K562 (cell line): ENCODE results near the gene CHST8. TPM values are rescaled to one million over a fixed set of nuclear protein-coding genes. Genes with fewer than 3 reads are reported as not detected.

ENCODE experiments used
- ATAC-seq: fragments of 200-7000 bp; cut with Tn5 transposase; 3 replicates; pipeline ENCODE4 v1.9.1; 2020; ENCODE audit warnings: moderate library complexity
- BruUV-seq: library from RNA; stranded (reverse); fragments of 400-500 nt; replicated peaks from 2 replicates; lab custom pipeline; 2021; lab: Mats Ljungman, UMichigan
- CTCF ChIA-PET: fragments of 300-600 bp; formaldehyde crosslinking; extraction: SDS; loops from one replicate; lab custom pipeline; 2021; ENCODE audit warnings: low intra/inter-chr PET ratio; lab: Yijun Ruan, JAX
- POLR2A ChIA-PET: fragments of 300-600, 350-650 bp; sonication (Branson Sonifier 250); formaldehyde crosslinking; extraction: SDS; loops from one replicate; lab custom pipeline; 2021; ENCODE audit warnings: antibody characterized with exemption, inconsistent platforms; lab: Yijun Ruan, JAX
- DNase-seq, 4 experiments: peaks; one replicate each; pipeline versions ENCODE4 v3.0.0 to v3.0.0-alpha.2; 2011 to 2018; ENCODE audit warnings: low spot score in 3 of 4, mixed read lengths in 3 of 4; ENCODE audit errors: extremely low read depth in 1 of 4
- FAIRE-seq: peaks from 2 replicates; lab custom pipeline; 2011; peaks lifted over from hg19 to GRCh38; lab: Jason Lieb, UNC
- H2AFZ ChIP-seq: 2 replicates; pipeline ENCODE4 v1.6.0; 2011; ENCODE audit warnings: low read depth, low read length, control low read depth, inconsistent platforms
- H3K27ac ChIP-seq: fragments of 200-600 bp; 3 replicates; pipeline ENCODE4 v1.8.0; 2011; ENCODE audit warnings: low read depth, mild to moderate bottlenecking, control low read depth, inconsistent platforms, low read length, moderate library complexity, mixed read lengths; ENCODE audit errors: extremely low read depth
- H3K27me3 ChIP-seq, 2 experiments: fragments of 300-600 bp in 1 of 2; 2 replicates in 1 of 2; 3 replicates in 1 of 2; pipeline versions ENCODE4 v1.6.0 to v1.8.0; 2011; ENCODE audit warnings: inconsistent platforms in 2 of 2, low read length in 2 of 2, mild to moderate bottlenecking in 1 of 2, mixed read lengths in 1 of 2, moderate library complexity in 1 of 2; ENCODE audit not compliant: control insufficient read depth in 2 of 2, insufficient read depth in 2 of 2
- H3K36me3 ChIP-seq: fragments of 300-600 bp; 3 replicates; pipeline ENCODE4 v1.8.0; 2011; ENCODE audit warnings: mild to moderate bottlenecking, low read length, inconsistent platforms; ENCODE audit not compliant: control insufficient read depth, insufficient read depth
- H3K4me1 ChIP-seq, 2 experiments: fragments of 200-600 bp in 1 of 2; replicated peaks in 1 of 2; 2 replicates in 1 of 2; 3 replicates in 1 of 2; pipeline versions ENCODE4 v1.5.1 to v1.8.0; 2011; ENCODE audit warnings: inconsistent platforms in 2 of 2, low read length in 2 of 2, mild to moderate bottlenecking in 1 of 2, mixed read lengths in 1 of 2, moderate library complexity in 1 of 2; ENCODE audit not compliant: control insufficient read depth in 2 of 2, insufficient read depth in 2 of 2
- H3K4me2 ChIP-seq: 2 replicates; pipeline ENCODE4 v1.6.1; 2011; ENCODE audit warnings: low read length, control low read depth, inconsistent platforms, mixed read lengths; ENCODE audit not compliant: insufficient read depth
- H3K4me3 ChIP-seq: fragments of 200-600 bp; sonication (generic), shearing (Covaris generic); 2 replicates; pipeline ENCODE4 v1.5.1; 2016; ENCODE audit warnings: control low read depth, inconsistent platforms
- H3K79me2 ChIP-seq: fragments of 200-600 bp; 3 replicates; pipeline ENCODE4 v1.8.0; 2011; ENCODE audit warnings: low read length, inconsistent platforms; ENCODE audit not compliant: control insufficient read depth, insufficient read depth
- H3K9ac ChIP-seq, 2 experiments: 2 replicates each; pipeline versions ENCODE4 v1.6.0 to v1.6.1; 2011; ENCODE audit warnings: low read depth in 2 of 2, low read length in 2 of 2, control low read depth in 1 of 2, inconsistent platforms in 1 of 2, mild to moderate bottlenecking in 1 of 2, mixed read lengths in 1 of 2; ENCODE audit not compliant: insufficient read depth in 1 of 2
- H3K9me1 ChIP-seq: one replicate; pipeline ENCODE4 v1.6.0; 2011; ENCODE audit warnings: inconsistent platforms, mild to moderate bottlenecking, low read length, moderate library complexity; ENCODE audit not compliant: control insufficient read depth, insufficient read depth
- H3K9me3 ChIP-seq: replicated peaks from 2 replicates; pipeline ENCODE4 v1.5.1; 2011; ENCODE audit warnings: low read depth, low read length, inconsistent platforms; ENCODE audit not compliant: control insufficient read depth, insufficient read depth
- H4K20me1 ChIP-seq: replicated peaks from 2 replicates; pipeline ENCODE4 v1.6.1; 2011; ENCODE audit warnings: low read length, inconsistent platforms, mixed read lengths; ENCODE audit not compliant: control insufficient read depth, insufficient read depth
- ATF4 ChIP-seq: fragments of 450-650 bp; formaldehyde crosslinking; IDR thresholded peaks from 2 replicates; pipeline ENCODE4 v1.4.0; 2022; ENCODE audit warnings: mild to moderate bottlenecking, moderate library complexity
- CCNT2 ChIP-seq: IDR thresholded peaks from 2 replicates; pipeline ENCODE4 v1.6.1; 2011; ENCODE audit warnings: borderline replicate concordance, low read depth, mild to moderate bottlenecking, moderate library complexity, mixed read lengths, low read length; ENCODE audit not compliant: insufficient read length; ENCODE audit errors: extremely low read depth
- CHD1 ChIP-seq: fragments of 200-600 bp; sonication (generic); IDR thresholded peaks from one replicate; pipeline ENCODE4 v1.6.1; 2012; ENCODE audit warnings: mild to moderate bottlenecking, moderate library complexity, low read length, inconsistent platforms
- CHD2 ChIP-seq: IDR thresholded peaks from 2 replicates; pipeline ENCODE4 v1.6.1; 2011; ENCODE audit warnings: low read depth, low read length
- FOXP1 ChIP-seq: sonication (generic); formaldehyde crosslinking; IDR thresholded peaks from 2 replicates; pipeline ENCODE4 v1.8.0; 2022; ENCODE audit warnings: mild to moderate bottlenecking, missing genetic modification reagents
- HMG20A ChIP-seq: fragments of 450-650 bp; formaldehyde crosslinking; conservative IDR thresholded peaks from 2 replicates; pipeline ENCODE4 v1.4.0; 2020; ENCODE audit warnings: mild to moderate bottlenecking, mixed read lengths
- RBFOX2 ChIP-seq: fragments of 200-400 bp; formaldehyde crosslinking; IDR thresholded peaks from 2 replicates; pipeline ENCODE4 v1.6.1; 2017; ENCODE audit warnings: low read depth, mild to moderate bottlenecking, low read length, moderate library complexity
- SRSF9 ChIP-seq: fragments of 200-400 bp; formaldehyde crosslinking; IDR thresholded peaks from 2 replicates; pipeline ENCODE4 v1.6.1; 2017; ENCODE audit warnings: low read depth, low read length, borderline replicate concordance
- WGBS: fragments of 100-300 bp; shearing (Covaris generic); methylation state at CpG from one replicate; pipeline ENCODE4 v1.1.6; 2016; ENCODE audit warnings: low coverage, mixed read lengths; ENCODE audit not compliant: insufficient coverage; ENCODE audit errors: missing lambda C conversion rate; 5-methylcytosine and 5-hydroxymethylcytosine counted together
- in situ Hi-C: fragments of 300-500 bp; cut with MboI; formaldehyde crosslinking; loops from 4 replicates; pipeline ENCODE4 v1.15.0; 2018; ENCODE audit warnings: inconsistent platforms, mixed read lengths
- intact Hi-C: fragments of 100-400 bp; cut with micrococcal nuclease; formaldehyde crosslinking; loops from 2 replicates; pipeline ENCODE4 v1.14.2; 2022
- polyA plus RNA-seq, 8 experiments: library from polyadenylated mRNA; depleted of rRNA in 4 of 8; stranded (reverse) in 5 of 8; unstranded in 3 of 8; fragments of >200 nt; fragmentation: Nextera tagmentation in 2 of 8; fragmentation: Illumina TruSeq in 1 of 8; extraction: Ambion mirVana in 2 of 8; extraction: Trizol in 1 of 8; gene quantifications; 2 replicates each; pipeline versions ENCODE4 v1.2.1 to v1.2.3, GENCODE V29; 2011 to 2014; ENCODE audit warnings: inconsistent platforms in 1 of 8, missing spikeins in 1 of 8
- total RNA-seq, 7 experiments: library from RNA; depleted of rRNA in 6 of 7; stranded (reverse); fragments of >200 nt in 6 of 7; fragmentation: Illumina TruSeq in 2 of 7; extraction: Trizol in 2 of 7; gene quantifications; 2 replicates each; pipeline versions ENCODE4 v1.2.1 to v1.2.3, GENCODE V29; 2011 to 2021; ENCODE audit warnings: low replicate concordance in 1 of 7

The CHST8 gene
- total and polyA plus RNA-seq, 9 of the 15 experiments (the other 6 are each of a cell fraction or from before 2014, with no cell fraction given), result 0.11 TPM; not detected in 8

GRCh38 chr19:33613620-33614000, 8.1 kb upstream of the CHST8 start:
- CTCF ChIA-PET, result no interaction called here
- H3K9ac ChIP-seq, result no peak overlapping the region
- no peaks in the 10 kb centered on the region for H3K36me3 ChIP-seq
- no peaks in the 10 kb centered on the region for H3K4me1 ChIP-seq
- TF ChIP-seq CHD1 (no peak), CHD2 (no peak), CCNT2 (no peak), HMG20A (CRISPR knock-in tag) (no peak), SRSF9 (no peak), ATF4 (no peak), FOXP1 (no peak), RBFOX2 (no peak)
- TF ChIP-seq, all 486 proteins: peak for 0
- no peaks in the 10 kb centered on the region for H3K79me2 ChIP-seq
- no peak overlapping the region for H3K27ac ChIP-seq
- ATAC-seq (no peak), FAIRE-seq (no peak), DNase-seq (no peak)
- intact Hi-C loops (no loop called here), in situ Hi-C loops (no loop called here)
- no peak overlapping the region for H2AFZ ChIP-seq
- POLR2A ChIA-PET, result no interaction called here
- 0% methylated on average over 3 of the region's 3 CpGs for WGBS
- peaks cover 0 to 17% of the 10 kb centered on the region in 2 experiments; a peak in 1 of 5 replicates for H3K27me3 ChIP-seq
- H4K20me1 ChIP-seq, result no peaks in the 10 kb centered on the region
- H3K4me2 ChIP-seq, result no peak overlapping the region
- no peak overlapping the region for H3K4me3 ChIP-seq
- no peaks in the 10 kb centered on the region for H3K9me3 ChIP-seq
- no peaks in the 10 kb centered on the region for H3K9me1 ChIP-seq
- BruUV-seq, result no TSS peak
